Non-pigmented ciliary epithelial cell (primary cell): ENCODE measurements around the gene TLCD1.

ENCODE experiments used
- DNase-seq: peaks from one replicate; pipeline ENCODE4 v3.0.0-alpha.2; 2010; ENCODE audit warnings: low read depth

The TLCD1 gene

DNA sequence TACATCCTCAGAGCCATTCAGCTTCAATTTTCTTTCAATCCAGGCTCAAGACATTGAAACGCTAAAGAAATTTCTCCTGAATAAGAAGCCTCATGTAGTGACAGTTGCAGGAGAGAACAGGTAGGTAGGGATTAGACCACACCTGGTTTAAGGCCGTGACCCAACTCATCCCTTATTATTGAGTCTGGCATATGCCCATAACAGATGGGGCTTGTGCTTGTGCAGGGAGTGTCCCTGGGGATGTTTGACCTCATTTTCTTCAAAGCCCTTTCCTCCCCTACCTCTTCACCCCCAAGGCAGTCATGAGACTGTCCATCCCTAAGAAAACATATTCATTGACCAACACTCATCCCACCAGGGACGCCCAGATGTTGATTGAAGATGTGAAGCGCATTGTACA lies 39.7 kb downstream of the TLCD1 start:
- DNase-seq = no peak

DNA sequence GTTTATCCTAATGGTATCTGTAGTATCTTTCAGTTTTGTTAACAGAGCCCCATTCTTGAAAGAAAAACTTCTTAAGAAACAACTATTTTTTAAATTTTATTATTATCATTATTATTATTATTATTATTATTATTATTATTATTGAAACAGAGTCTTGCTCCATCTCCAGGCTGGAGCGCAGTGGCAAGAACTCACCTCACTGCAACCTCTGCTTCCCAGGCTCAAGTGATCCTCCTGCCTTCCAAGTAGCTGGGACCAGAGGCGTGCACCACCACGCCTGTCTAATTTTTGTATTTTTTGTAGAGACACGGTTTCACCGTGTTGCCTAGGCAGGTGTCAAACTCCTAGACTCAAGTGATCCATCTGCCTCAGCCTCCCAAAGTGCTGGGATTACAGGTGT lies 40.7 kb downstream of the TLCD1 start:
- DNase-seq = no peak

DNA sequence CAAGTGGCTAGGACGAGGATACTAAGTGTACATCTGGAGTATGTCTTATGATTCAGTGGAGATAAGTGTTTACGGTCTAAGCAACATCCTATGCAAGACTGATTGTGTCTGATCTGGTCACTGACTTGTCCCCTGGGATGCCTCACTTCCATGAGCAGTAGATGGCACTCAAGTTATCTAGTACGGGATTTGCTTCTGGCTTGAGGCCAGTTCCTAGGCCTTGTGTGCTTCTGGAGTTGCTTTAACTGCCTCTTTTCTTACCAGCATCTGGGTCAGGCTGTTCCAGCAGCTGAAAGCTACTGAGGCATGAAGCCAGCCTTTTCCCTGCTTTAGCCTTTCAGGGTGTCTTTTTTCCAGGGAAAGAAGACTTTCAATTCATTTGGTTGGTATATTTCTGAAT lies 41.1 kb downstream of the TLCD1 start:
- no peak for DNase-seq

DNA sequence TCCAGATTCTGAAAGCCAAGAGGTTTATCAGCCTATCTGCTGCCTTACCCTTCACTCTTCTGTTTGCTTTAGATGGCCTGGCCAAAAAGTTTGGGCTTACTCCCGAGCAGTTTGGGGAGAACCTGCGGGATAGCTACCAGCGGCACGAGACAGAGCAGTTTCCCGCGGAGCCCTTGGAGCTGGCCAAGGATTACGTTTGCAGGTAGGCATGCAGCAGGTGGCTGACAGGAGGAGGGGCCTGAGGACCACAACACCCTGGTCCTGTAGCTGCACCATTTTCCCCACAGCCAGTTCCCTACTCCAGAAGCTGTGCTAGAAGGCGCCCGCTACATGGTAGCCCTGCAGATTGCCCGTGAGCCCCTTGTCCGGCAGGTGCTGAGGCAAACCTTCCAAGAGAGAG lies 43.4 kb downstream of the TLCD1 start:
- no peak for DNase-seq

DNA sequence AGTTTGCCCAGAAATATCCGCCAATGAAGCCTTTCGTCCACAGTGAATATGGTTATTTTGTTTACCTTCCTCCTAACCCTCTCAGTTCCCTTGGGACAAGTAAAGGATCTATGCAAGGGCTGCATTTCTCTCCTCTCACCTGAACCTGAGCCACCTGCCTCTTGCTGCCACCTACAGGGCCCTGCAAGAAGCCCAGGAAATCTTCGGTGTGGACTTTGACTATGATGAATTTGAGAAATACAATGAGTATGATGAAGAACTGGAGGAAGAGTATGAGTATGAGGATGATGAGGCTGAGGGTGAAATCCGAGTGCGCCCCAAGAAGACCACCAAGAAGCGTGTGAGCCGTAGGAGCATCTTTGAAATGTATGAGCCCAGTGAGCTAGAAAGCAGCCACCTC lies 50.1 kb downstream of the TLCD1 start:
- DNase-seq = no peak

DNA sequence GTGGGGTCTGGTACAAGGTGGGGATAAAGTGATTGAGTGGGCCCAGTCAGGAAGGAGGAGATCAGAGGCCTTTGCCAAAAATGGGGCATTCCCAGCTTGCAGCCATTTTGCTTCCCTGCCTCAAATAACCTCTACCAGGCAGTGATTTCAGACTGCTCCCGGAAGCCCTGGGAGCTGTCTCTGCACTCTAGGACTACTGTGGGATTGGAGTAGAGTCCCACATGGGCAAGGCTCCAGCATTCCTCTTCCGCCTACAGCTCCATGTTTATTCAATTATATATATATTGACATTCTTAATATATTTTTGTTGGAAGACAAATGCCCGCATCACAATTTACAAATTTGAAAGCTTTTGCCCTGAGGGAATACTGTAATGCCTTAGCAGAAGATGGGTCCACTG lies 50.5 kb downstream of the TLCD1 start:
- peak; percentile 6 for DNase-seq
